GM12873 (cell line): ENCODE measurements around the gene STEAP3.

Experiments used
- TF ChIP-seq, protein P1 (sequence below): IDR thresholded peaks from 2 replicates; pipeline ENCODE4 v1.5.1; 2012; ENCODE audit warnings: low read depth, mild to moderate bottlenecking, moderate library complexity, low read length, control low read depth; ENCODE audit not compliant: insufficient read depth; ENCODE audit errors: missing control alignments

Gene STEAP3

DNA sequence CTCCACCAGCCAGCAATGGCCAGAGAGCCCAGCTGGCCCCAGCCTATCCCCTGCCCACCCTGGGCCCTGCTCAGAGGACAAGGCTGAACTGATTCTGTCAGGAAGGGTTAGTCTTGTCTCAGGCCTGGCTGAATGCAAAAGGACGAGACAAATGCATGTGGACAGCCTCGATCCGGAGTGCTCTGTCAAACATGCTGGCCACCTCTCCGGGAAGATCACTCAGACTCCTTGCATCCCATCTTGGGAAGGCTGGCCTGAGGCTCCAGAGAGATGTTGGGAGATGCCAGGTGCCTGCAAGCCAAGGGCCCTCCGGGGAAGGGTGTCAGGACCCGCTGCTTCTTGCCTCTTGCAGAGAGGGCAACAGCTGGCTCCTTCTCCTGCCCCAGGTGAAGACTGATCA lies 44.9 kb upstream of the STEAP3 start:
- TF ChIP-seq, protein P1, sequence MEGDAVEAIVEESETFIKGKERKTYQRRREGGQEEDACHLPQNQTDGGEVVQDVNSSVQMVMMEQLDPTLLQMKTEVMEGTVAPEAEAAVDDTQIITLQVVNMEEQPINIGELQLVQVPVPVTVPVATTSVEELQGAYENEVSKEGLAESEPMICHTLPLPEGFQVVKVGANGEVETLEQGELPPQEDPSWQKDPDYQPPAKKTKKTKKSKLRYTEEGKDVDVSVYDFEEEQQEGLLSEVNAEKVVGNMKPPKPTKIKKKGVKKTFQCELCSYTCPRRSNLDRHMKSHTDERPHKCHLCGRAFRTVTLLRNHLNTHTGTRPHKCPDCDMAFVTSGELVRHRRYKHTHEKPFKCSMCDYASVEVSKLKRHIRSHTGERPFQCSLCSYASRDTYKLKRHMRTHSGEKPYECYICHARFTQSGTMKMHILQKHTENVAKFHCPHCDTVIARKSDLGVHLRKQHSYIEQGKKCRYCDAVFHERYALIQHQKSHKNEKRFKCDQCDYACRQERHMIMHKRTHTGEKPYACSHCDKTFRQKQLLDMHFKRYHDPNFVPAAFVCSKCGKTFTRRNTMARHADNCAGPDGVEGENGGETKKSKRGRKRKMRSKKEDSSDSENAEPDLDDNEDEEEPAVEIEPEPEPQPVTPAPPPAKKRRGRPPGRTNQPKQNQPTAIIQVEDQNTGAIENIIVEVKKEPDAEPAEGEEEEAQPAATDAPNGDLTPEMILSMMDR, result no peak

DNA sequence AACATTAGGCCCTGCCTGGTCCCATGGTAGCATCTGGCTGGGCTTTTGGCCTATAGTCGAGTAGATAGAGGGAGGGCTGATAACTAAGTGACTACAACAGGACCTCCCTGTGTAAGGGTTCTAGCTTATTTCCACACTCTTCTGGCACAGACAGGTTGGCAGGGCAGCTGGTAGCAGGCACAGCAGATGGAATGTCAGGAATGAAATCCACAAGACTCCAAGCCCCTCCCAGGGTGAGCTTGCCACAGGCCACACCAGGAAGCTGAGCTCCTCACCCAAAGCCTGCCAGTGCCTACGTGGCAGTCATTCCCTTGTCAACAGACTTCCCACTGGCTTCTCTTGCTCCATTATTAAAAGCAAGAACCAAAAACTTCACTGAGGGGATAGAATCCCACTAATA lies 44.4 kb upstream of the STEAP3 start:
- TF ChIP-seq, protein P1, result no peak

DNA sequence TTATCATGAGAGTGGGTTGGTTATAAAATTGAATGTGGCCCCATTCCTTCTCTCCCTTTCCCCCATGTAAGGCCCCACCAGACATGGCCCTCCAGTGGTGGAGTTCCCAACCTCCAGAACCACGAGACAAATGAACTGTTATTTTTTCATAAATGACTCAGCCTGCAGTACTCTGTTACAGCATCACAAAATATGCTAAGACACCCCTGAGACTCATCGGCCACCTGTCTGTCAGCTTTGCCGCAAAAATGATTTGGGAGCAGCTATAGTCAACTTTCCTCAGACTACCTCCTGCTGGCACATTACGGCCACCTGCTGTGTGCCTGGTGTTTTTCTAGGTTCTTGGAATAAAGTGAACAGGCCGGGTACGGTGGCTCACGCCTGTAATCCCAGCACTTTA lies 43.6 kb upstream of the STEAP3 start:
- TF ChIP-seq, protein P1, result no peak

DNA sequence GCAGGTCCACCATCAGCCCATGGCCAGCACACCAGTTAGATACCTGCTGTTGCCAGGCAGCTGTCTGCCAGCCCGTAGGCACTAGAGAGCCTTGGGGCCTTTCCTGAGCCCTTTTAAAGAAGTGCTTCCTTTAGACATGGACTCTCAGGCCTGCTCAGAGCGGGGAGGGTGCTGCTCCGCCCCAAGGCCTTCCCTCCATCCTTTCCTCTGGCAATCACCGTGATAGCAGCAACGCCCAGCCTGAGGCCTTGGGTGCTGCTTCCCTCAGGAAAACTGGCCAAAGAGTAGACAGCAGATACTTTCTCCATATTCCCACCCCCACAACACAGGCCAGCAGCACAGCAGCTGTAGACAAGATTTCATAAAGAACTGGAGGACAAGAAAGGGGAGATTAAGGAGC lies 42.7 kb upstream of the STEAP3 start:
- TF ChIP-seq, protein P1, result no peak

DNA sequence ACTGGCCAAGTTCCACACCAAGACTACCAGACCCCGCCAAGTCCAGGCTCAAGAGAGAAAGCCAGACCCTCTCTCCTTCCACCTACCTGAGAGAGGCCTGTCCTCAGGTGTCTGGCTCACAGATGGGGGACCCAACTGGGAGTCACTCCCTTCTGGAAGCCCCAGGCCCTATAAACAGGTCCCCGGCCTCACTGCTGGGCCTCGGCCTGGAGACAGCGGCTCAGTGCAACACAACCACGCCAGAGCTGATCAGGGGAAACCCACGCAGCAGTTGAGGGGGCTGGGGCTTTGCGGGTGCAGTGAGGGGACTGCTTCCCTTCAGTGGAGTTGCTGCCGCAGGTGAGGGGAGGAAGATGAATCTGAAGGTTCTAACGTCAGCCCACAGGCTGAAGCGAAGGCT lies 42.2 kb upstream of the STEAP3 start:
- TF ChIP-seq, protein P1, result no peak

DNA sequence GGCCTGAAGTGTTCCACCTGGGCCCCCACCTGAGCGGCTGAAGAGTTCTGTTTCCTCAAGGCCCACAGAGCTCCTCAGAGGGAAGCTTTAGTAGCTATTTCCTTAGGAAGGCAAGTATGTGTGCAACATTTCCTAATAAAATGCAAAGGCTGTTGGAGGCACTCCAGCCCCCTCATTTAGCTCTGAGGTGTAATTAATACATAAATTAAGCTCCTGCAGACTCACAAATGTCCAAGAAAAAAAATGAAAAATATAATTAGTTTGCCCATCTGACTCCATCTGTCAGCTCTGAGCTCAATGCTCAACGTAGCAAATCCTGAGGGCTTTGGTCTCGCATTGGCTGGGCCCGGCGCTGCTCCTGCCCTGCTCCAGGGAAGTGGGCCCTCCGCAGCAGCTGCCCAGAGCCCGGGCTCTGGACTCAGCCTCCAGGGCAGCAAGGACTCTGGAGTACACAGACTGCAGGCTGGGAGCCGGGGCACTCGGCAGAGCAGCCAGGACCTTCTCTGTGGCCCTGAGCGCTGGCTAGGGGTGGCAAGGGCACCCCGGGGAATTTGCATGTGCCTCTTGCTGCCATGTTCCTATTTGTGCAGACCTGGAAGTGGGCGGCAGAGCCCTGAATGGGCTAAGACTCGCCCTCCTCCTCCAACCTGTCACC lies 41.7 kb upstream of the STEAP3 start:
- TF ChIP-seq, protein P1, result no peak

DNA sequence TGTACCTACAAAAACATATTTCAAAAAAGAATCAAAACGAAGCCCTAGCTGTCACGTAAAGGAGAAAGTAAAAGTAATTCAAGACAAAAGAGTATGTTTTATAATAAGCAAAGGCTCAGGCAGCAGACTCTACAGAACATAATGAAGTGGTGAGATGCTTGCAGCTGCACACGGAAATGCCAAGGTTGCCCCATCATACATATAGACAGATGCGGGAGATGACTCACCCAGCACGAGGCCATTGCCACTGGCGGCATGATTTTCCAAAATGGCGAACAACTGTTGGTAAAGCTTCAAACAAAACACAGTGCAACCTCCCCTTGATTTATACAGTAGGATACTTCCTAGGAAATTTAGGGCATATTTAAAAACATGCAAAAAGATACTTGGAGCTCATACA lies 39.1 kb upstream of the STEAP3 start:
- TF ChIP-seq, protein P1, result no peak
